Loucy (cell line): ENCODE results near the gene PREX1.
A peak's percentile ranks its signal among the peaks of the same experiment; 100 is the strongest.

ENCODE experiments used
- H2AFZ ChIP-seq: fragments of 200-600 bp; sonication (generic); 2 replicates; pipeline ENCODE4 v1.6.0; 2016; ENCODE audit warnings: antibody characterized with exemption, mild to moderate bottlenecking, low read length, moderate library complexity
- H3F3A ChIP-seq: fragments of 200-600 bp; 2 replicates; pipeline ENCODE4 v1.6.0; 2016; ENCODE audit warnings: antibody characterized with exemption, low read depth, mild to moderate bottlenecking
- H3K27me3 ChIP-seq: fragments of 200-600 bp; sonication (generic); 2 replicates; pipeline ENCODE4 v1.6.1; 2014; ENCODE audit warnings: low read length, mild to moderate bottlenecking; ENCODE audit not compliant: insufficient read depth, poor library complexity, severe bottlenecking
- H3K36me3 ChIP-seq: fragments of 200-600 bp; sonication (generic); 2 replicates; pipeline ENCODE4 v1.6.1; 2016; ENCODE audit warnings: low read length; ENCODE audit not compliant: insufficient read depth
- H3K4me1 ChIP-seq: fragments of 200-600 bp; sonication (generic); 2 replicates; pipeline ENCODE4 v1.5.1; 2014; ENCODE audit warnings: low read length, mild to moderate bottlenecking; ENCODE audit not compliant: insufficient read depth, poor library complexity, severe bottlenecking
- H3K4me2 ChIP-seq: fragments of 200-600 bp; sonication (generic); 2 replicates; pipeline ENCODE4 v1.6.0; 2014; ENCODE audit warnings: antibody characterized with exemption, low read length, low read depth, mild to moderate bottlenecking; ENCODE audit not compliant: poor library complexity, severe bottlenecking
- H3K4me3 ChIP-seq: fragments of 200-600 bp; sonication (generic); 2 replicates; pipeline ENCODE4 v1.5.1; 2014; ENCODE audit warnings: low read length, mild to moderate bottlenecking, mixed read lengths; ENCODE audit not compliant: poor library complexity, severe bottlenecking
- H3K79me2 ChIP-seq: fragments of 200-600 bp; sonication (generic); 2 replicates; pipeline ENCODE4 v1.6.1; 2014; ENCODE audit warnings: low read length; ENCODE audit not compliant: insufficient read depth
- H3K9ac ChIP-seq: fragments of 200-600 bp; sonication (generic); 2 replicates; pipeline ENCODE4 v1.6.0; 2014; ENCODE audit warnings: mild to moderate bottlenecking, low read depth, low read length, moderate library complexity; ENCODE audit not compliant: poor library complexity, severe bottlenecking
- H3K9me2 ChIP-seq: fragments of 200-600 bp; sonication (generic); replicated peaks from 2 replicates; pipeline ENCODE4 v1.6.1; 2016; ENCODE audit warnings: low read depth, low read length, mixed read lengths
- H3K9me3 ChIP-seq: fragments of 200-600 bp; sonication (generic); 2 replicates; pipeline ENCODE4 v1.6.1; 2014; ENCODE audit warnings: mild to moderate bottlenecking, antibody characterized with exemption, low read length, low read depth; ENCODE audit not compliant: insufficient read depth
- H4K20me1 ChIP-seq: fragments of 200-600 bp; sonication (generic); 2 replicates; pipeline ENCODE4 v1.6.0; 2014; ENCODE audit warnings: antibody characterized with exemption, low read length, mild to moderate bottlenecking; ENCODE audit not compliant: insufficient read depth, poor library complexity, severe bottlenecking
- CTCF ChIP-seq: fragments of 200-600 bp; sonication (generic); conservative IDR thresholded peaks from 2 replicates; pipeline ENCODE4 v1.5.1; 2014; ENCODE audit warnings: mild to moderate bottlenecking, antibody characterized with exemption, low read length
- EZH2phosphoT487 ChIP-seq: fragments of 200-600 bp; IDR thresholded peaks from 2 replicates; pipeline ENCODE4 v1.6.1; 2018; ENCODE audit warnings: antibody characterized with exemption, mild to moderate bottlenecking, moderate library complexity, borderline replicate concordance

PREX1 gene

GRCh38 chr20:48858075-48858790, 30.4 kb upstream of the PREX1 start:
- Histone ChIP-seq H3K4me1 (no peaks in the 10 kb centered on the region), H3K79me2 (no peaks in the 10 kb centered on the region), H3K9me3 (no peaks in the 10 kb centered on the region), H3K9ac (no peak overlapping the region), H3K27me3 (no peaks in the 10 kb centered on the region), H2AFZ (0 out of 2 replicates have a peak overlapping the region, but pooled peaks have one; percentile 33), H3F3A (no peaks in the 10 kb centered on the region), H4K20me1 (no peaks in the 10 kb centered on the region), H3K9me2 (no peaks in the 10 kb centered on the region), H3K4me3 (no peak overlapping the region), H3K4me2 (no peak overlapping the region), H3K36me3 (no peaks in the 10 kb centered on the region)
- TF ChIP-seq EZH2phosphoT487 (no peak), CTCF (no peak)

GRCh38 chr20:48856130-48856529, 28.3 kb upstream of the PREX1 start:
- no peaks in the 10 kb centered on the region for H4K20me1 ChIP-seq
- no peaks in the 10 kb centered on the region for H3F3A ChIP-seq
- no peaks in the 10 kb centered on the region for H3K4me1 ChIP-seq
- H3K9me3 ChIP-seq: no peaks in the 10 kb centered on the region
- no peak overlapping the region for H3K4me3 ChIP-seq
- H2AFZ ChIP-seq: no peak overlapping the region
- H3K27me3 ChIP-seq: no peaks in the 10 kb centered on the region
- no peak overlapping the region for H3K4me2 ChIP-seq
- H3K9me2 ChIP-seq: no peaks in the 10 kb centered on the region
- H3K36me3 ChIP-seq: no peaks in the 10 kb centered on the region
- H3K9ac ChIP-seq: no peak overlapping the region
- TF ChIP-seq EZH2phosphoT487: no peak
- no peak for TF ChIP-seq CTCF
- no peaks in the 10 kb centered on the region for H3K79me2 ChIP-seq

GRCh38 chr20:48855046-48855445, 27.2 kb upstream of the PREX1 start:
- Histone ChIP-seq H3K4me2 (no peak overlapping the region), H3K79me2 (no peaks in the 10 kb centered on the region), H3F3A (no peaks in the 10 kb centered on the region), H4K20me1 (no peaks in the 10 kb centered on the region), H3K27me3 (no peaks in the 10 kb centered on the region), H3K4me3 (no peak overlapping the region), H3K4me1 (no peaks in the 10 kb centered on the region), H3K9me2 (no peaks in the 10 kb centered on the region), H2AFZ (no peak overlapping the region), H3K36me3 (no peaks in the 10 kb centered on the region), H3K9me3 (no peaks in the 10 kb centered on the region), H3K9ac (no peak overlapping the region)
- no peak for TF ChIP-seq EZH2phosphoT487
- TF ChIP-seq CTCF: no peak
